Gastrocnemius medialis (tissue), 4 donors: ENCODE measurements around the gene KCNQ5. TPM values are rescaled to one million over a fixed set of nuclear protein-coding genes. Genes with fewer than 3 reads are reported as not detected.

ENCODE experiments used
- ATAC-seq, 2 donors: fragments of 150-250 bp; one replicate each; pipeline ENCODE4 v1.9.1; 2016
- DNase-seq, 2 donors: peaks; one replicate each; pipeline ENCODE4 v3.0.0-alpha.2; 2019
- H3K27ac ChIP-seq, 4 donors: fragments of 200-600 bp; sonication (generic); 1 replicate in 1 of 4; 2 replicates in 3 of 4; pipeline ENCODE4 v1.5.1; 2016 to 2018; ENCODE audit warnings: mild to moderate bottlenecking in 2 of 4, moderate library complexity in 1 of 4
- H3K27me3 ChIP-seq, 3 donors: fragments of 200-600 bp; sonication (generic) in 2 of 3; 1 replicate in 1 of 3; 2 replicates in 2 of 3; pipeline versions ENCODE4 v1.5.1 to v1.6.0; 2016 to 2019; ENCODE audit warnings: mild to moderate bottlenecking in 1 of 3, moderate library complexity in 1 of 3
- H3K36me3 ChIP-seq, 2 donors: fragments of 200-600 bp; sonication (generic) in 1 of 2; one replicate each; pipeline ENCODE4 v1.5.1; 2017 to 2018
- H3K4me1 ChIP-seq, 2 donors: fragments of 200-600 bp; sonication (generic) in 1 of 2; one replicate each; pipeline ENCODE4 v1.5.1; 2016 to 2017; ENCODE audit warnings: mild to moderate bottlenecking in 2 of 2
- H3K4me3 ChIP-seq, 4 donors: fragments of 200-600 bp; sonication (generic) in 3 of 4; 1 replicate in 1 of 4; 2 replicates in 3 of 4; pipeline ENCODE4 v1.5.1; 2016 to 2019; ENCODE audit warnings: mild to moderate bottlenecking in 2 of 4
- H3K9me3 ChIP-seq, 3 donors: fragments of 200-600 bp; sonication (generic) in 2 of 3; 1 replicate in 1 of 3; 2 replicates in 2 of 3; pipeline ENCODE4 v1.5.1; 2016 to 2019
- POLR2A ChIP-seq, 2 donors: fragments of 450-650 bp; IDR thresholded peaks; one replicate each; pipeline ENCODE4 v1.6.1; 2017; ENCODE audit warnings: antibody characterized with exemption in 2 of 2, mild to moderate bottlenecking in 2 of 2, moderate library complexity in 2 of 2
- in situ Hi-C, 4 donors: fragments of 200-750 bp; cut with MboI; loops; one replicate each; pipeline versions ENCODE4 v1.15.0 to v1.8.0; 2017; ENCODE audit warnings: low sequenced_read_pairs in 4 of 4
- intact Hi-C: fragments of 100-400 bp; cut with DNase I; formaldehyde crosslinking; loops from one replicate; pipeline ENCODE4 v1.15.1; 2023; ENCODE audit warnings: low total_unique reads
- total RNA-seq, 4 donors: library from RNA; depleted of rRNA; stranded (reverse); fragments of >200 nt; gene quantifications; one replicate each; pipeline versions ENCODE4 v1.1.0 to v1.2.3, GENCODE V29; 2016
- TF ChIP-seq, protein P1 (sequence below), 5 experiments: fragments of 450-650 bp in 3 of 5; fragments of 200-600 bp in 2 of 5; sonication (generic) in 2 of 5; IDR thresholded peaks in 4 of 5; conservative IDR thresholded peaks in 1 of 5; 1 replicate in 4 of 5; 2 replicates in 1 of 5; pipeline ENCODE4 v1.5.1; 2016 to 2019; ENCODE audit warnings: antibody characterized with exemption in 5 of 5, mild to moderate bottlenecking in 3 of 5, moderate library complexity in 3 of 5

Gene KCNQ5
- total RNA-seq, 4 donors from 2014 or later = 5.3 to 19.3 (median 15.1) TPM

- ATAC-seq (no peak), DNase-seq (no peak)
- no peak overlapping the region for H3K27ac ChIP-seq
- H3K4me1 ChIP-seq = peaks cover 6 to 8% of the 10 kb centered on the region in 2 donors
- no peaks in the 10 kb centered on the region for H3K9me3 ChIP-seq
- in situ Hi-C loops (no loop called here), intact Hi-C loops (no loop called here)
- H3K36me3 ChIP-seq = no peaks in the 10 kb centered on the region
- H3K4me3 ChIP-seq = no peak overlapping the region
- TF ChIP-seq, protein P1, sequence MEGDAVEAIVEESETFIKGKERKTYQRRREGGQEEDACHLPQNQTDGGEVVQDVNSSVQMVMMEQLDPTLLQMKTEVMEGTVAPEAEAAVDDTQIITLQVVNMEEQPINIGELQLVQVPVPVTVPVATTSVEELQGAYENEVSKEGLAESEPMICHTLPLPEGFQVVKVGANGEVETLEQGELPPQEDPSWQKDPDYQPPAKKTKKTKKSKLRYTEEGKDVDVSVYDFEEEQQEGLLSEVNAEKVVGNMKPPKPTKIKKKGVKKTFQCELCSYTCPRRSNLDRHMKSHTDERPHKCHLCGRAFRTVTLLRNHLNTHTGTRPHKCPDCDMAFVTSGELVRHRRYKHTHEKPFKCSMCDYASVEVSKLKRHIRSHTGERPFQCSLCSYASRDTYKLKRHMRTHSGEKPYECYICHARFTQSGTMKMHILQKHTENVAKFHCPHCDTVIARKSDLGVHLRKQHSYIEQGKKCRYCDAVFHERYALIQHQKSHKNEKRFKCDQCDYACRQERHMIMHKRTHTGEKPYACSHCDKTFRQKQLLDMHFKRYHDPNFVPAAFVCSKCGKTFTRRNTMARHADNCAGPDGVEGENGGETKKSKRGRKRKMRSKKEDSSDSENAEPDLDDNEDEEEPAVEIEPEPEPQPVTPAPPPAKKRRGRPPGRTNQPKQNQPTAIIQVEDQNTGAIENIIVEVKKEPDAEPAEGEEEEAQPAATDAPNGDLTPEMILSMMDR (IDR thresholded peaks at IDR 0.05 in 4 of 5, conservative IDR thresholded peaks at IDR 0.05 in 1 of 5) = no peak
- TF ChIP-seq POLR2A (IDR thresholded peaks at IDR 0.05) = no peak
- no peaks in the 10 kb centered on the region for H3K27me3 ChIP-seq
Measured at GRCh38 chr6:72792692-72793091, 170.8 kb downstream of the KCNQ5 start.

DNA sequence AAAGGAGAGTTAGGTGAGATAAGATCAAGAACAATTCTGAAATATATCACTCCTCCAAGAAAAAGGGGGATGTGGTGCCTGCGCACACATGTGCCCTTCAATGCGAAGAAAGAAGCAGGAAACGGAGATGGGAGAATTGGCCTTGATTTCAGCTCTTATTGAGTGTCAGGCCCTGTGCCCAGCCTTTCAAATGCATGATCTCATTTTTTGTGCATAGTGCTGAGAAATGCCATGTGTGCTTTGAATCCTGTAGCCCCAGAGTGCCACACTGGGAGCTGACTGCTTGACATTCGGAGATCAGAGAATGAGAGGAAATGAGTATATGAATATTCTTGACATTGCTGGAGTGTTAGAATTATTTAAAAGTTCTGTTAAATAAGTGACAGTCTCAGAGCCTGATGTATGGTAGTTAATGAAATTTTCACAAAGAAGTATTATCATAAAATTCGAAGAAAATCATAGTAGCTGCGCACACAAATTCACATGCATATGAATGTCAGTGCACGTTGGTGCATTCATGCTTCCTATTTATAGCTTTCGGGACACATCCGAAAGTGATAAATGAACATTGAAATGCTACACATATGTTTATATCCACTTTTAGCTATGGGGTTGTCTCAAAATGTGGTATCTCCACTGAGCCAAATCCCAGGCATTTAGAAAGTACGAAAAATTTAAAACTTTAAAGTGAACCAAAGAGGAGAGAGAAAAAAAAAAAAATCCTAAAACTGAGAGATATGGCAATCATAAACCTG lies 172.0 kb downstream of the KCNQ5 start:
- intact Hi-C loops = no loop called here
- in situ Hi-C loops = no loop called here

DNA sequence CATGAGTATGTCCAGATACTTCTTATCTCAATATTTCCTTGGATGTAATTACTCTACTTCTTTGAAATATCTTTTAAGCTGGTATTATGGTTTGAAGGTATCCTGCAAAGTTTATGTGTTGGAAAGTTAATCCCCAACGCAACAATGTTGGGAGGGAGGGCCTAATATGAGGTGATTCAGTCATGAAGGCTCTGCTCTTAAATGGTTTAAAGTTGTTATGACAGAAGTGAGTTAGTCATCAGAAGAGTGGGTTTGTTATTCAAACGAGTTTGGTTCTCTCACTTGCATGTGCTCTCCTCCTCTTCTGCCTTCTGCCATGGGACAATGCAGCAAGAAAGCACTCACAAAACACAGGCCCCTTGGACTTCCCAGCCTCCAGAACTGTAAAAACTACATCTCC lies 176.3 kb downstream of the KCNQ5 start:
- in situ Hi-C loops (no loop called here), intact Hi-C loops (no loop called here)
- DNase-seq (no peak), ATAC-seq (no peak)
- no peak overlapping the region for H3K4me3 ChIP-seq
- TF ChIP-seq POLR2A (IDR thresholded peaks at IDR 0.05) = no peak
- TF ChIP-seq, protein P1 (IDR thresholded peaks at IDR 0.05 in 4 of 5, conservative IDR thresholded peaks at IDR 0.05 in 1 of 5) = no peak
- H3K36me3 ChIP-seq = no peaks in the 10 kb centered on the region
- H3K9me3 ChIP-seq = no peaks in the 10 kb centered on the region
- peaks cover under 1 to 7% of the 10 kb centered on the region in 2 donors for H3K4me1 ChIP-seq
- no peak overlapping the region for H3K27ac ChIP-seq
- H3K27me3 ChIP-seq = no peaks in the 10 kb centered on the region

More for the DNA sequence above, 172.0 kb downstream of the KCNQ5 start:
- no peak for TF ChIP-seq POLR2A (IDR thresholded peaks at IDR 0.05)
- TF ChIP-seq, protein P1 (IDR thresholded peaks at IDR 0.05 in 4 of 5, conservative IDR thresholded peaks at IDR 0.05 in 1 of 5) = no peak
- ATAC-seq (no peak), DNase-seq (no peak)
- no peak overlapping the region for H3K4me3 ChIP-seq
- no peaks in the 10 kb centered on the region for H3K36me3 ChIP-seq
- H3K9me3 ChIP-seq = no peaks in the 10 kb centered on the region
- H3K27me3 ChIP-seq = no peaks in the 10 kb centered on the region
- no peaks in the 10 kb centered on the region for H3K4me1 ChIP-seq
- H3K27ac ChIP-seq = no peak overlapping the region

DNA sequence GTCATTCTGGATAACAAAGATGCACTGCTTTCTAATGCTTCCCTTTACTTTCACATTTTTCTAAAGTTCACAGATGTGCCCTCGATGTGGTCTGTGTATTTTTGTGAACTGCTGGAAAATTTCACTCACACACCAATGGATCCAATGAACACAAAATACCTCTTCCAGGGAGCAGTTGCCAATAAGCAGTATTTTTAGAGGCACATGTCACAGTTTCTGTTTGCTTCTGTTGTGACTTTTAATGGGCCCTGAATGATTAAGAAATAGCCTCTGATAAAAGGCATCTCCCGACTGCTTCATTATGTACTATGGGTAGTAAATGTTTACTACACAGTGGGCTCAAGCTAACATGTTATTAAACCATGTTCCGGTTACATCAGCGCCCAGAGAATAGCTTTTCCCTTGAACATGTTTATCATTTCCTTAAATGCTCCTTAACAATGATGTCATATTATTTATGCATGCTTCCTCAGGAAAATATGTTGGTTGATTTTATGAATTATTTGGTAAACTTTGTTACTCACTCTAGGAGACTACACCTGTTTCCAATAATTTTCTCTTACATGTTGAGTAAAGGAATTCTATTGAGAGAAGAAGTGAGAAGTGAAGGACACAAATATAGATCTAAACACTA lies 188.0 kb downstream of the KCNQ5 start:
- ATAC-seq = no peak
- intact Hi-C loops = no loop called here
- in situ Hi-C loops = no loop called here
- DNase-seq = no peak
- H3K9me3 ChIP-seq = no peaks in the 10 kb centered on the region
- H3K36me3 ChIP-seq = no peaks in the 10 kb centered on the region
- H3K27ac ChIP-seq = peak overlapping the region; percentile 36 to 67 (median 60)
- H3K4me1 ChIP-seq = peaks cover 35 to 41% of the 10 kb centered on the region in 2 donors
- no peaks in the 10 kb centered on the region for H3K27me3 ChIP-seq
- no peak overlapping the region for H3K4me3 ChIP-seq
- no peak for TF ChIP-seq POLR2A (IDR thresholded peaks at IDR 0.05)
- TF ChIP-seq, protein P1 (IDR thresholded peaks at IDR 0.05 in 4 of 5, conservative IDR thresholded peaks at IDR 0.05 in 1 of 5) = no peak
